H1 (cell line): ENCODE data around the gene VPS37C. TPM values are rescaled to one million over a fixed set of nuclear protein-coding genes. Genes with fewer than 3 reads are reported as not detected.

Source experiments
- CTCF ChIA-PET: fragments of 300-600 bp; sonication (Branson Sonifier 250); formaldehyde crosslinking; loops from one replicate; lab custom pipeline; 2021; ENCODE audit not compliant: partially characterized antibody; lab: Charles Lee
- POLR2A ChIA-PET: fragments of 300-600 bp; sonication (Branson Sonifier 250); formaldehyde crosslinking; loops from one replicate; lab custom pipeline; 2021; ENCODE audit warnings: inconsistent platforms; ENCODE audit not compliant: partially characterized antibody; lab: Charles Lee
- DNase-seq, 2 experiments: peaks; one replicate each; pipeline versions ENCODE4 v3.0.0 to v3.0.0-alpha.2; 2010 to 2022; ENCODE audit warnings: low spot score in 2 of 2, low read depth in 1 of 2, mixed read lengths in 1 of 2
- FAIRE-seq: peaks from 2 replicates; lab custom pipeline; 2011; peaks lifted over from hg19 to GRCh38; lab: Jason Lieb, UNC
- H2AFZ ChIP-seq: 2 replicates; pipeline ENCODE4 v1.8.1; 2012; ENCODE audit warnings: low read length, inconsistent platforms
- H2AK5ac ChIP-seq: 2 replicates; pipeline ENCODE4 v1.6.1; 2013; ENCODE audit warnings: low read depth, low read length
- H2BK120ac ChIP-seq: replicated peaks from 2 replicates; pipeline ENCODE3; 2013; ENCODE audit warnings: low read depth, low read length, inconsistent platforms
- H2BK12ac ChIP-seq: 2 replicates; pipeline ENCODE4 v1.6.1; 2013; ENCODE audit warnings: low read depth, low read length
- H2BK15ac ChIP-seq: 2 replicates; pipeline ENCODE4 v1.6.1; 2013; ENCODE audit warnings: low read length
- H2BK20ac ChIP-seq: 2 replicates; pipeline ENCODE4 v1.6.1; 2013; ENCODE audit warnings: low read length
- H2BK5ac ChIP-seq: 2 replicates; pipeline ENCODE4 v1.6.1; 2013; ENCODE audit warnings: low read depth, low read length
- H3K14ac ChIP-seq: 2 replicates; pipeline ENCODE4 v1.6.1; 2013; ENCODE audit warnings: inconsistent platforms; ENCODE audit not compliant: insufficient read length
- H3K18ac ChIP-seq: 2 replicates; pipeline ENCODE4 v1.6.1; 2013; ENCODE audit warnings: low read length; ENCODE audit errors: extremely low read depth
- H3K23ac ChIP-seq: 2 replicates; pipeline ENCODE4 v1.6.1; 2013; ENCODE audit warnings: inconsistent platforms; ENCODE audit not compliant: insufficient read length
- H3K23me2 ChIP-seq: 2 replicates; pipeline ENCODE4 v1.6.1; 2013; ENCODE audit warnings: low read depth, low read length
- H3K27ac ChIP-seq: 2 replicates; pipeline ENCODE4 v1.6.1; 2011; ENCODE audit warnings: low read depth, low read length, inconsistent platforms
- H3K27me3 ChIP-seq, 4 experiments: replicated peaks in 1 of 4; 1 replicate in 1 of 4; 2 replicates in 3 of 4; pipeline versions ENCODE4 v1.6.1 to v1.8.1; 2011 to 2013; ENCODE audit warnings: low read length in 3 of 4, mild to moderate bottlenecking in 3 of 4, inconsistent platforms in 2 of 4, mixed read lengths in 2 of 4, moderate library complexity in 1 of 4; ENCODE audit not compliant: control insufficient read depth in 3 of 4, insufficient read depth in 3 of 4; ENCODE audit errors: extremely low read depth in 1 of 4
- H3K36me3 ChIP-seq, 4 experiments: 2 replicates each; pipeline versions ENCODE4 v1.6.1 to v1.8.1; 2011 to 2013; ENCODE audit warnings: mild to moderate bottlenecking in 4 of 4, low read length in 3 of 4, moderate library complexity in 2 of 4, control low read depth in 1 of 4, inconsistent platforms in 1 of 4; ENCODE audit not compliant: insufficient read depth in 4 of 4, control insufficient read depth in 2 of 4
- H3K4ac ChIP-seq: replicated peaks from 2 replicates; pipeline ENCODE3; 2013; ENCODE audit warnings: low read length, low read depth, mixed read lengths, inconsistent platforms; ENCODE audit not compliant: insufficient read length
- H3K4me1 ChIP-seq, 4 experiments: replicated peaks in 1 of 4; 1 replicate in 1 of 4; 2 replicates in 3 of 4; pipeline versions ENCODE4 v1.6.1 to v1.8.1; 2011 to 2013; ENCODE audit warnings: low read length in 3 of 4, inconsistent platforms in 2 of 4, mixed read lengths in 1 of 4; ENCODE audit not compliant: insufficient read depth in 4 of 4, control insufficient read depth in 3 of 4
- H3K4me2 ChIP-seq, 2 experiments: 2 replicates each; pipeline versions ENCODE4 v1.6.1 to v1.8.1; 2011 to 2013; ENCODE audit warnings: low read depth in 2 of 2, low read length in 2 of 2, control low read depth in 1 of 2, inconsistent platforms in 1 of 2, mild to moderate bottlenecking in 1 of 2; ENCODE audit not compliant: insufficient read depth in 1 of 2
- H3K4me3 ChIP-seq, 4 experiments: fragments of 200-600, 300-600 bp in 1 of 4; sonication (generic), shearing (Covaris generic), sonication (Bioruptor Twin) in 1 of 4; 2 replicates each; pipeline versions ENCODE4 v1.5.1 to v1.8.1; 2011 to 2016; ENCODE audit warnings: low read length in 4 of 4, low read depth in 3 of 4, control low read depth in 2 of 4, inconsistent platforms in 2 of 4, mild to moderate bottlenecking in 2 of 4, mixed read lengths in 1 of 4, moderate library complexity in 1 of 4; ENCODE audit not compliant: insufficient read depth in 2 of 4; ENCODE audit errors: extremely low read depth in 1 of 4
- H3K56ac ChIP-seq: replicated peaks from 2 replicates; pipeline ENCODE3; 2013; ENCODE audit warnings: low read depth, mild to moderate bottlenecking, mixed read lengths, low read length, inconsistent platforms; ENCODE audit not compliant: insufficient read length
- H3K79me1 ChIP-seq: 2 replicates; pipeline ENCODE4 v1.6.1; 2013; ENCODE audit warnings: low read depth, low read length, control low read depth
- H3K79me2 ChIP-seq, 2 experiments: 2 replicates each; pipeline versions ENCODE4 v1.6.1 to v1.8.1; 2012 to 2013; ENCODE audit warnings: low read length in 2 of 2, mild to moderate bottlenecking in 2 of 2, inconsistent platforms in 1 of 2; ENCODE audit not compliant: insufficient read depth in 2 of 2, control insufficient read depth in 1 of 2
- H3K9ac ChIP-seq, 4 experiments: replicated peaks in 1 of 4; 1 replicate in 1 of 4; 2 replicates in 3 of 4; pipeline versions ENCODE4 v1.6.1 to v1.8.1; 2011 to 2013; ENCODE audit warnings: low read depth in 3 of 4, low read length in 3 of 4, control low read depth in 2 of 4, mild to moderate bottlenecking in 2 of 4, moderate library complexity in 2 of 4, inconsistent platforms in 1 of 4; ENCODE audit errors: extremely low read depth in 1 of 4
- H3K9me3 ChIP-seq, 2 experiments: 2 replicates each; pipeline versions ENCODE4 v1.6.1 to v1.8.1; 2012 to 2013; ENCODE audit warnings: mild to moderate bottlenecking in 2 of 2, moderate library complexity in 2 of 2, control low read depth in 1 of 2, inconsistent platforms in 1 of 2, low read depth in 1 of 2, low read length in 1 of 2, mixed read lengths in 1 of 2; ENCODE audit not compliant: insufficient read depth in 2 of 2
- H4K20me1 ChIP-seq, 2 experiments: replicated peaks in 1 of 2; 2 replicates each; pipeline versions ENCODE3 to v1.8.1; 2011 to 2013; ENCODE audit warnings: inconsistent platforms in 2 of 2, low read length in 2 of 2, mild to moderate bottlenecking in 1 of 2; ENCODE audit not compliant: insufficient read depth in 2 of 2, control insufficient read depth in 1 of 2
- H4K5ac ChIP-seq: 2 replicates; pipeline ENCODE4 v1.6.1; 2013; ENCODE audit warnings: low read length, low read depth, mixed read lengths, inconsistent platforms; ENCODE audit not compliant: insufficient read length
- H4K8ac ChIP-seq: 2 replicates; pipeline ENCODE4 v1.8.0; 2013; ENCODE audit warnings: mild to moderate bottlenecking, moderate library complexity, low read length, inconsistent platforms; ENCODE audit not compliant: insufficient read depth; ENCODE audit errors: extremely low read depth
- H4K91ac ChIP-seq: replicated peaks from 2 replicates; pipeline ENCODE3; 2013; ENCODE audit warnings: low read length, mixed read lengths, inconsistent platforms; ENCODE audit not compliant: insufficient read length
- CTCF ChIP-seq, 3 experiments: IDR thresholded peaks; 1 replicate in 2 of 3; 2 replicates in 1 of 3; pipeline versions ENCODE4 v1.5.1 to v1.6.1; 2011; ENCODE audit warnings: low read length in 3 of 3, mild to moderate bottlenecking in 3 of 3, inconsistent platforms in 2 of 3, low read depth in 1 of 3, moderate library complexity in 1 of 3; ENCODE audit not compliant: insufficient read depth in 1 of 3; ENCODE audit errors: control extremely low read depth in 1 of 3
- RAD21 ChIP-seq, 2 experiments: IDR thresholded peaks in 1 of 2; conservative IDR thresholded peaks in 1 of 2; 2 replicates each; pipeline ENCODE4 v1.6.1; 2011; ENCODE audit warnings: low read depth in 2 of 2, low read length in 2 of 2, improper control_type of control experiment in 1 of 2, inconsistent platforms in 1 of 2, mild to moderate bottlenecking in 1 of 2, moderate library complexity in 1 of 2
- RXRA ChIP-seq: IDR thresholded peaks from 2 replicates; pipeline ENCODE4 v1.6.1; 2011; ENCODE audit warnings: low read depth, mild to moderate bottlenecking, low read length, moderate library complexity; ENCODE audit not compliant: insufficient read depth
- WGBS, 2 experiments: shearing (Covaris generic) in 1 of 2; methylation state at CpG; one replicate each; pipeline versions ENCODE4 v1.1.6 to v1.1.7; 2013 to 2015; ENCODE audit warnings: low lambda C conversion rate in 2 of 2, mixed read lengths in 2 of 2, inconsistent platforms in 1 of 2, low coverage in 1 of 2, missing lambda C conversion rate in 1 of 2; ENCODE audit not compliant: insufficient replicate concordance in 2 of 2, insufficient coverage in 1 of 2, insufficient read length in 1 of 2; ENCODE audit errors: extremely low coverage in 1 of 2, missing lambda C conversion rate in 1 of 2; 5-methylcytosine and 5-hydroxymethylcytosine counted together
- polyA plus RNA-seq, 7 experiments: library from polyadenylated mRNA; depleted of rRNA in 3 of 7; stranded (reverse) in 5 of 7; unstranded in 2 of 7; fragments of >200 nt in 5 of 7; fragments of 200-250 nt in 2 of 7; gene quantifications; 1 replicate in 5 of 7; 2 replicates in 1 of 7; 4 replicates in 1 of 7; pipeline versions ENCODE4 v1.2.1 to v1.2.3, GENCODE V29; 2011 to 2013; ENCODE audit warnings: missing spikeins in 2 of 7, mixed read lengths in 2 of 7
- total RNA-seq: library from RNA; stranded (reverse); fragmentation: NEBNext Ultra II Directional; extraction: Animal tissue kit (Norgen Biotek cat#: 25700); gene quantifications from 2 replicates; pipeline ENCODE4 v1.2.1, GENCODE V29; 2021

VPS37C gene
- total and polyA plus RNA-seq, 2 of the 8 experiments (the other 6 are each of a cell fraction or from before 2014, with no cell fraction given), result 12.9 to 21.0 TPM

GRCh38 chr11:61126256-61126655 lies 35.0 kb downstream of the VPS37C start:
- Histone ChIP-seq H2BK5ac (no peak overlapping the region), H3K18ac (no peak overlapping the region), H3K27ac (no peak overlapping the region), H3K79me2 (no peaks in the 10 kb centered on the region), H2BK15ac (no peak overlapping the region), H2AK5ac (no peak overlapping the region), H3K79me1 (no peaks in the 10 kb centered on the region), H2BK120ac (no peak overlapping the region), H3K4me1 (peaks cover 0 to 3% (median 1%) of the 10 kb centered on the region in 4 experiments; a peak in 4 of 7 replicates), H3K23ac (no peak overlapping the region), H3K14ac (no peak overlapping the region), H3K36me3 (no peaks in the 10 kb centered on the region), H3K4me3 (no peak overlapping the region), H2BK12ac (no peak overlapping the region), H3K23me2 (peaks cover 5% of the 10 kb centered on the region; the same call in 1 of the 2 replicates), H3K9ac (no peak overlapping the region), H3K56ac (no peak overlapping the region), H4K5ac (no peak overlapping the region), H4K91ac (no peak overlapping the region), H3K9me3 (no peaks in the 10 kb centered on the region), H4K8ac (no peak overlapping the region), H2BK20ac (no peak overlapping the region)
- DNase-seq, result peak in 1 of 2 experiments; percentile 52
- 89% methylated on average over 14 of the region's 14 CpGs; no CpG with 5 or more reads in 1 of the 2 experiments for WGBS, 2 experiments
- POLR2A ChIA-PET, result interaction anchor here (1.1 to 1.2 kb wide), 2 partner anchors 11 to 22 kb away, joined by 3 to 4 read pairs; no protein-coding TSS in a partner anchor
- FAIRE-seq, result no peak
- CTCF ChIA-PET, result interaction anchor here (0.6 to 7.1 kb wide), 14 partner anchors 9 to 213 kb away, joined by 3 to 38 read pairs (median 4); partner anchors contain the start of gene TMEM109
- TF ChIP-seq RAD21 (IDR thresholded peaks at IDR 0.05 in 1 of 2, conservative IDR thresholded peaks at IDR 0.05 in 1 of 2; ENCODE audit: low read depth in 2 of 2, low read length in 2 of 2), result peak; percentile 50 to 58
- TF ChIP-seq CTCF (IDR thresholded peaks at IDR 0.05; ENCODE audit: control extremely low read depth in 1 of 3, insufficient read depth in 1 of 3, low read depth in 1 of 3, low read length in 3 of 3), result peak; percentile 31 to 63 (median 48); a peak in 3 of 4 replicates
- no peak for TF ChIP-seq RXRA
- TF ChIP-seq, all 59 proteins: peak for 2
- Histone ChIP-seq H3K27me3 (no peaks in the 10 kb centered on the region), H3K4ac (no peak overlapping the region), H4K20me1 (peaks cover 0 to 3% of the 10 kb centered on the region in 2 experiments), H2AFZ (no peak overlapping the region), H3K4me2 (no peak overlapping the region)
